ENCODE data around the gene SNAP47. TPM values are rescaled to one million over a fixed set of nuclear protein-coding genes. Genes with fewer than 3 reads are reported as not detected.
A peak's percentile ranks its signal among the peaks of the same experiment; 100 is the strongest.

SNAP47 gene
- total RNA-seq, 1 experiment from 2014 or later, result 39.4 TPM

- CTCF ChIA-PET, result no interaction called here
- no TSS peak for BruUV-seq (replicated peaks)
- H3K4me3 Mint-ChIP-seq (ENCODE audit: low read depth, unreplicated experiment), result no peak overlapping the region
- no peak for DNase-seq
- intact Hi-C loops (cut with micrococcal nuclease; ENCODE audit: unreplicated experiment), result no loop called here
- no peaks in the 10 kb centered on the region for H3K9me3 Mint-ChIP-seq (ENCODE audit: low read depth, unreplicated experiment)
- peaks cover 4% of the 10 kb centered on the region for H3K36me3 Mint-ChIP-seq (ENCODE audit: insufficient read depth, unreplicated experiment)
- no peaks in the 10 kb centered on the region for H3K27me3 Mint-ChIP-seq (ENCODE audit: unreplicated experiment)
- no peaks in the 10 kb centered on the region for H3K4me1 Mint-ChIP-seq (ENCODE audit: low read depth, unreplicated experiment)
- no peak overlapping the region for H3K27ac Mint-ChIP-seq (ENCODE audit: unreplicated experiment)
- TF ChIP-seq CTCF (IDR thresholded peaks at IDR 0.05; ENCODE audit: unreplicated experiment), result no peak
These were observed 43.2 kb downstream of the SNAP47 start for GRCh38 chr1:227778401-227778947.

- CTCF ChIA-PET, result no interaction called here
- intact Hi-C loops (cut with micrococcal nuclease; ENCODE audit: unreplicated experiment), result no loop called here
- H3K9me3 Mint-ChIP-seq (ENCODE audit: low read depth, unreplicated experiment), result no peaks in the 10 kb centered on the region
- no peak overlapping the region for H3K27ac Mint-ChIP-seq (ENCODE audit: unreplicated experiment)
- BruUV-seq (replicated peaks), result no TSS peak
- no peaks in the 10 kb centered on the region for H3K27me3 Mint-ChIP-seq (ENCODE audit: unreplicated experiment)
- no peak overlapping the region for H3K4me3 Mint-ChIP-seq (ENCODE audit: low read depth, unreplicated experiment)
- H3K4me1 Mint-ChIP-seq (ENCODE audit: low read depth, unreplicated experiment), result no peaks in the 10 kb centered on the region
- no peak for DNase-seq
- no peak for TF ChIP-seq CTCF (IDR thresholded peaks at IDR 0.05; ENCODE audit: unreplicated experiment)
- peaks cover 4% of the 10 kb centered on the region for H3K36me3 Mint-ChIP-seq (ENCODE audit: insufficient read depth, unreplicated experiment)
These were observed 43.8 kb downstream of the SNAP47 start for GRCh38 chr1:227779021-227779441.

- CTCF ChIA-PET, result interaction anchor here (0.6 kb wide), 1 partner anchor 124 kb away, joined by 3 read pairs; no protein-coding TSS in a partner anchor
- Mint-ChIP-seq H3K36me3 (ENCODE audit: insufficient read depth, unreplicated experiment) (peaks cover 4% of the 10 kb centered on the region), H3K9me3 (ENCODE audit: low read depth, unreplicated experiment) (no peaks in the 10 kb centered on the region), H3K4me1 (ENCODE audit: low read depth, unreplicated experiment) (no peaks in the 10 kb centered on the region), H3K4me3 (ENCODE audit: low read depth, unreplicated experiment) (no peak overlapping the region), H3K27ac (ENCODE audit: unreplicated experiment) (no peak overlapping the region), H3K27me3 (ENCODE audit: unreplicated experiment) (no peaks in the 10 kb centered on the region)
- no TSS peak for BruUV-seq (replicated peaks)
- no peak for TF ChIP-seq CTCF (IDR thresholded peaks at IDR 0.05; ENCODE audit: unreplicated experiment)
- intact Hi-C loops (cut with micrococcal nuclease; ENCODE audit: unreplicated experiment), result no loop called here
- no peak for DNase-seq
These were observed 44.5 kb downstream of the SNAP47 start for GRCh38 chr1:227779685-227780084.

GRCh38 chr1:227780101-227781044 is 45.1 kb downstream of the SNAP47 start:
- TSS peak; percentile 26 for BruUV-seq (replicated peaks)
- Mint-ChIP-seq H3K4me3 (ENCODE audit: low read depth, unreplicated experiment) (no peak overlapping the region), H3K9me3 (ENCODE audit: low read depth, unreplicated experiment) (no peaks in the 10 kb centered on the region), H3K27ac (ENCODE audit: unreplicated experiment) (no peak overlapping the region), H3K36me3 (ENCODE audit: insufficient read depth, unreplicated experiment) (peaks cover 4% of the 10 kb centered on the region), H3K27me3 (ENCODE audit: unreplicated experiment) (no peaks in the 10 kb centered on the region), H3K4me1 (ENCODE audit: low read depth, unreplicated experiment) (no peaks in the 10 kb centered on the region)
- intact Hi-C loops (cut with micrococcal nuclease; ENCODE audit: unreplicated experiment), result no loop called here
- CTCF ChIA-PET, result interaction anchor here (0.6 kb wide), 1 partner anchor 123 kb away, joined by 3 read pairs; no protein-coding TSS in a partner anchor
- no peak for TF ChIP-seq CTCF (IDR thresholded peaks at IDR 0.05; ENCODE audit: unreplicated experiment)
- no peak for DNase-seq

Measured in Calu3 (cell line).